Activated B cell treated with CpG ODN at 0.5 μM for 24 hours (primary cell): ENCODE measurements around the gene ADARB1. TPM values are rescaled to one million over a fixed set of nuclear protein-coding genes. Genes with fewer than 3 reads are reported as not detected.

Experiments
- ATAC-seq: fragments of 200-7000 bp; cut with Tn5 transposase; one replicate; pipeline ENCODE4 v1.10.0; 2021; ENCODE audit warnings: low read depth, mild to moderate bottlenecking, moderate library complexity
- CTCF ChIA-PET: fragments of 350-600 bp; sonication (Branson Sonifier 250); formaldehyde crosslinking; loops from one replicate; lab custom pipeline; 2021; ENCODE audit warnings: antibody characterized with exemption; lab: Charles Lee
- POLR2A ChIA-PET: fragments of 350-600 bp; sonication (Branson Sonifier 250); formaldehyde crosslinking; loops from one replicate; lab custom pipeline; 2021; ENCODE audit warnings: antibody characterized with exemption; lab: Charles Lee
- DNase-seq: peaks from one replicate; pipeline ENCODE4 v3.0.0; 2022
- H3K27ac Mint-ChIP-seq: one replicate; pipeline ENCODE4 v1.8.0; 2020; ENCODE audit warnings: mixed read lengths
- H3K27me3 Mint-ChIP-seq: one replicate; pipeline ENCODE4 v1.8.0; 2021; ENCODE audit warnings: mixed read lengths
- H3K36me3 Mint-ChIP-seq: one replicate; pipeline ENCODE4 v1.8.0; 2021; ENCODE audit warnings: low read depth, mixed read lengths
- H3K4me1 Mint-ChIP-seq: one replicate; pipeline ENCODE4 v1.8.0; 2021; ENCODE audit warnings: mixed read lengths
- H3K4me3 Mint-ChIP-seq: one replicate; pipeline ENCODE4 v1.8.0; 2020; ENCODE audit warnings: mild to moderate bottlenecking, mixed read lengths
- H3K9me3 Mint-ChIP-seq: one replicate; pipeline ENCODE4 v1.8.0; 2020; ENCODE audit warnings: mixed read lengths
- CTCF ChIP-seq: fragments of 200-600 bp; IDR thresholded peaks from one replicate; pipeline ENCODE4 v1.8.0; 2022; ENCODE audit warnings: antibody characterized with exemption, mild to moderate bottlenecking
- intact Hi-C: fragments of 100-400 bp; cut with micrococcal nuclease; formaldehyde crosslinking; loops from one replicate; pipeline ENCODE4 v1.15.1; 2024
- total RNA-seq: library from RNA; stranded (reverse); gene quantifications from 2 replicates; pipeline ENCODE4 v1.2.3, GENCODE V29; 2022

Gene ADARB1
- total RNA-seq, 1 donor from 2014 or later: 22.6 TPM

GRCh38 chr21:45135868-45136267 is 61.5 kb downstream of the ADARB1 start:
- ATAC-seq (no peak), DNase-seq (no peak)
- intact Hi-C loops: no loop called here
- POLR2A ChIA-PET: interaction anchor here (0.6 to 1.6 kb wide), 2 partner anchors 26 to 334 kb away, joined by 3 read pairs; partner anchors contain the start of gene UBE2G2
- peaks cover 28% of the 10 kb centered on the region for H3K4me1 Mint-ChIP-seq
- no peaks in the 10 kb centered on the region for H3K9me3 Mint-ChIP-seq
- CTCF ChIA-PET: interaction anchor here (1.5 to 7.4 kb wide), 5 partner anchors 37 to 304 kb away, joined by 6 to 218 read pairs (median 11); no protein-coding TSS in a partner anchor
- peaks cover 23% of the 10 kb centered on the region for H3K36me3 Mint-ChIP-seq
- H3K27ac Mint-ChIP-seq: no peak overlapping the region
- no peak for TF ChIP-seq CTCF
- H3K4me3 Mint-ChIP-seq: no peak overlapping the region
- no peaks in the 10 kb centered on the region for H3K27me3 Mint-ChIP-seq

GRCh38 chr21:45136500-45136899 is 62.1 kb downstream of the ADARB1 start:
- Mint-ChIP-seq H3K27me3 (no peaks in the 10 kb centered on the region), H3K4me3 (no peak overlapping the region), H3K36me3 (peaks cover 22% of the 10 kb centered on the region), H3K4me1 (peaks cover 23% of the 10 kb centered on the region), H3K27ac (no peak overlapping the region), H3K9me3 (no peaks in the 10 kb centered on the region)
- ChIA-PET POLR2A (interaction anchor here (1.0 to 1.6 kb wide), 2 partner anchors 27 to 151 kb away, joined by 3 to 6 read pairs; partner anchors contain the start of gene POFUT2), CTCF (interaction anchor here (0.9 to 7.5 kb wide), 23 partner anchors 9 to 624 kb away, joined by 3 to 218 read pairs (median 6); partner anchors contain the start of gene ADARB1)
- no peak for TF ChIP-seq CTCF
- ATAC-seq: no peak
- no peak for DNase-seq
- intact Hi-C loops: no loop called here

DNA sequence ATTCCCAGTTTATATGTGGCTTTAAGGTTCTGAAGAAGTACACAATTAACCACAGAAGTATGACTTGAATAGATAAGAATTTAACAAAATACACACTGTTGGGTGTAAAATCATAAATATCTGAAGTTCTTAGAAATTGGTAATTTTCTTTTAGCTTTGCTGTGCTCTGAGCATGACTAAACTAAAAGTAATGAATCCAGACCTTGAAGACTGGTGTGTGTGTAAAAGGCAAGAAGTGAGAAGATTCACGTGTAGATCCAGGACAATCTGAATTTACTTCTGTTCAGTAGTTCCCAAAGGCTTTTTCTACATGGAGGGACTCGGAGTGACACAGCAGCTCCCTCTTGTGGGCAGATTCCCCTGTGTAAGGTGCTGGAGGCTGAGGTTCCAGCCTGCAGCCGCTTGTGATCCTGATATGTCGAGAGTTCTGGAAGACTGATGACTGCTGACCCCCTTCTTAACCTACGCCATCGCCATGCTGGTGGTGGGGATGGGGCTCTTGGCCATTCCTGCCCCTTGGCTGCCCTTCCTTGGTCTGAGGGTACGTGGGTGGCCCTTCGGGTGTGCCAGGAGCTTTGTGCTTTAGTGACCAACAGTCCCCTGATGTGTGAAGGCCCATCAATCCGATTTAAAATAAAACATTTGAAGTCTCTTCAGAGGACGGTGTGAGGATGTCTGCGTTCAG is 62.7 kb downstream of the ADARB1 start:
- TF ChIP-seq CTCF: no peak
- intact Hi-C loops: loop anchor here (1.0 kb wide), 1 partner anchor 188 kb away; no protein-coding TSS in a partner anchor
- H3K27me3 Mint-ChIP-seq: no peaks in the 10 kb centered on the region
- H3K4me3 Mint-ChIP-seq: no peak overlapping the region
- ATAC-seq: peak; percentile 38
- no peak overlapping the region for H3K27ac Mint-ChIP-seq
- H3K9me3 Mint-ChIP-seq: no peaks in the 10 kb centered on the region
- DNase-seq: peak; percentile 57
- ChIA-PET POLR2A (interaction anchor here (1.0 to 1.6 kb wide), 2 partner anchors 27 to 151 kb away, joined by 3 to 6 read pairs; partner anchors contain the start of gene POFUT2), CTCF (interaction anchor here (0.9 to 7.5 kb wide), 35 partner anchors 10 to 674 kb away, joined by 3 to 218 read pairs (median 5); partner anchors contain the start of gene ADARB1)
- peaks cover 21% of the 10 kb centered on the region for H3K36me3 Mint-ChIP-seq
- peaks cover 22% of the 10 kb centered on the region for H3K4me1 Mint-ChIP-seq

- no peak for TF ChIP-seq CTCF
- peaks cover 21% of the 10 kb centered on the region for H3K36me3 Mint-ChIP-seq
- intact Hi-C loops: loop anchor here (1.0 kb wide), 1 partner anchor 188 kb away; no protein-coding TSS in a partner anchor
- ChIA-PET CTCF (interaction anchor here (0.9 to 7.5 kb wide), 39 partner anchors 10 to 674 kb away, joined by 3 to 218 read pairs (median 4); partner anchors contain the start of gene ADARB1), POLR2A (no interaction called here)
- no peak overlapping the region for H3K4me3 Mint-ChIP-seq
- ATAC-seq (no peak), DNase-seq (no peak)
- H3K9me3 Mint-ChIP-seq: no peaks in the 10 kb centered on the region
- peaks cover 20% of the 10 kb centered on the region for H3K4me1 Mint-ChIP-seq
- H3K27ac Mint-ChIP-seq: no peak overlapping the region
- H3K27me3 Mint-ChIP-seq: no peaks in the 10 kb centered on the region
Observed at GRCh38 chr21:45137612-45137937, 63.2 kb downstream of the ADARB1 start.
